Measurements from ENCODE around the gene SPCS3.
"Not testable (repeated sequence)": the region's sequence is repeated elsewhere in the genome, so short reads cannot be mapped to it uniquely, and the experiment has no call there.

Gene SPCS3

GRCh38 chr4:176346836-176347235 lies 27.1 kb downstream of the SPCS3 start:
- DNase-seq (ENCODE audit: low read depth in 2 of 2): not testable (repeated sequence)

GRCh38 chr4:176350671-176351070 lies 30.9 kb downstream of the SPCS3 start:
- no peak for DNase-seq (ENCODE audit: low read depth in 2 of 2)

- DNase-seq (ENCODE audit: low read depth in 2 of 2): no peak
Measured at GRCh38 chr4:176354884-176355283, 35.1 kb downstream of the SPCS3 start.

DNA sequence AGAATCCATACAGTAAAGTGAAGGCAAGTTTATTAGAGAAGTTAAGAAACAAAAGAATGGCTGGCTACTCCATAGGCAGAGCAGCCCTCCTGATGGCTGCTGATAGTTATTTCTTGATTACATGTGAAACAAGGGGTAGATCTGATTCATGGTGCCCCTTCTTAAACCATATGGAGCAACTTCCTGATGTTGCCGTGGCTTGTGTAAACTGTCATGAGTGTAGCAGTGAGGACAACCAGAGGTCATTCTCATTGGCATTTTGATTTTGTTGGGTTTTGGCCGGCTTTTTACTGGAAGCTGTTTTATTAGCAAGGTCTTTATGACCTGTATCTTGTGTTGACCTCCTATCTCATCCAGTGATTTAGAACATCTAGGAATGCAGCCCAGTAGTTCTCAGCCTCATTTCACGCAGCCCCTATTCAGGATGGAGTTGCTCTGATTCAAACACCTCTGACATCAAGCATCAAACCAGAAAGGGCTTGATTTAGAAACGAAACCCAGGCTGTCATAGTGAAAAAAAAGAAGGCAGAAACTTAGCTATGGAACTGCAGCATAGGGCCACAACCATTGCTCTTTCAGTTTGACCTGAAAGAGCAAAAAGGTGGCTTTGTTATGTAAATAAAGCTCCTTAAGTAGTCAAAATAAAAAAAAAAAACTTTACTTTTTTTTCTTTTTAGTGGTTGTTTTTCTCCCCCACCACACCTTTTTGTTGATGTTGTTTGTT lies 37.8 kb downstream of the SPCS3 start:
- no peak for DNase-seq (ENCODE audit: low read depth in 2 of 2)

- DNase-seq (ENCODE audit: low read depth in 2 of 2): no peak
Measured at GRCh38 chr4:176358083-176358469, 38.3 kb downstream of the SPCS3 start.

GRCh38 chr4:176359590-176359989 lies 39.8 kb downstream of the SPCS3 start:
- no peak for DNase-seq (ENCODE audit: low read depth in 2 of 2)

- DNase-seq (ENCODE audit: low read depth in 2 of 2): no peak
Measured at GRCh38 chr4:176360446-176360845, 40.7 kb downstream of the SPCS3 start.

- no peak for DNase-seq (ENCODE audit: low read depth in 2 of 2)
Measured at GRCh38 chr4:176363072-176363471, 43.3 kb downstream of the SPCS3 start.

- DNase-seq (ENCODE audit: low read depth in 2 of 2): no peak
Measured at GRCh38 chr4:176367771-176368465, 48.2 kb downstream of the SPCS3 start.

DNA sequence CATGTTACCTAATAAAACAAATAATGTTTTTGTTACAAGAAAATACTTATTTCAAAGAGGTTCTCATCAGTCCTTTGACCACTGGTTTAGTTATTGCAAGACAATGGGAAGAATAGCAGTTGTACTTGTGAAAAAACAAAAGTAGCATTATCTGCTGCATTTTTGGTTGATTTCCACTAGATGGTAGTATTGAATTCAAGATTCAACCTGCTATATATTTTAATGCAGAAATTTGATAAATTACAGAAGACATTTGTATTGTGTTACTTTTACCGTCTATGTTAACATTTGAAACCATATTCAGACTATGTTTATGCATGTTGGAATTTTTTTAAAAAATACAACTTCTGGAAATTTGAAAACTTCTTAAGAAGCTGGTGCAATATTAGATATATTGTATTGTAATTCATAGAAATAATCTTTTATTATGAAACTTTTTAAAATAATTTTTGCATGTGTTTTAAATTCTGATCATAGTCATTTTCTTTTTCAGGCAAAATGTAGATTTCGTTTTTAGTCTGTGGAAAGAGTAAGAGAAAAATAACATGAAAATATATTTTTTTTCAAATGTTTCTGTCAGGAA lies 56.4 kb downstream of the SPCS3 start:
- DNase-seq (ENCODE audit: low read depth in 2 of 2): no peak

DNA sequence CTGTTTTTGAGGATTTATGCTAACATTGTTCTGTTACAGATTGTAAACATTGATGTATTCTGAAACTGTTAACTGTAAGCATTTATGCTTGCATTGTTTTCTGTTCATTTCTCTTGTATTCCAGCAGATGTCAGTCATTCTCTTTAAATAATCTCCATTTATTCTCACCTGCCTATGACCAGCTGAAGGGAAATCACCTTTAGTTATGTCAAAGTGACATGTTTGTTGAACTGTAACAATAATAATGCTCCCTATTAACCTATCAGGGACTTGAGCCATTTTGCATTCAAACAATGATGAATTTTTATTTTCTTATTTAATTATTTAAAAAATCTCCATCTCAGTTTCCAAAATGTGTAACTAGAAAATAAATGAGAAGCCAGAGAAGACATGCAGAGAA lies 58.0 kb downstream of the SPCS3 start:
- no peak for DNase-seq (ENCODE audit: low read depth in 2 of 2)

GRCh38 chr4:176380352-176381157 lies 60.8 kb downstream of the SPCS3 start:
- no peak for DNase-seq (ENCODE audit: low read depth in 2 of 2)
